Right lobe of liver (tissue), 4 donors: Measurements from ENCODE around the gene ING5.

ENCODE experiments used
- POLR2A ChIP-seq: fragments of 450-650 bp; IDR thresholded peaks from one replicate; pipeline ENCODE4 v1.6.1; 2017; ENCODE audit warnings: antibody characterized with exemption, mild to moderate bottlenecking
- TF ChIP-seq, protein P1 (sequence below), 4 donors: fragments of 200-600 bp in 3 of 4; fragments of 450-650 bp in 1 of 4; IDR thresholded peaks; one replicate each; pipeline versions ENCODE4 v1.5.1 to v1.8.0; 2016 to 2022; ENCODE audit warnings: antibody characterized with exemption in 4 of 4, mild to moderate bottlenecking in 2 of 4
- donor health status: DM: no; HTN: no; CAD: no.
- donor health status: DM: no; HTN: no; CAD: no.
- donor health status: DM: no; HTN: yes; CAD: no.

GRCh38 chr2:241702155-241703031 lies 554 bp downstream of the ING5 start:
- TF ChIP-seq, protein P1, sequence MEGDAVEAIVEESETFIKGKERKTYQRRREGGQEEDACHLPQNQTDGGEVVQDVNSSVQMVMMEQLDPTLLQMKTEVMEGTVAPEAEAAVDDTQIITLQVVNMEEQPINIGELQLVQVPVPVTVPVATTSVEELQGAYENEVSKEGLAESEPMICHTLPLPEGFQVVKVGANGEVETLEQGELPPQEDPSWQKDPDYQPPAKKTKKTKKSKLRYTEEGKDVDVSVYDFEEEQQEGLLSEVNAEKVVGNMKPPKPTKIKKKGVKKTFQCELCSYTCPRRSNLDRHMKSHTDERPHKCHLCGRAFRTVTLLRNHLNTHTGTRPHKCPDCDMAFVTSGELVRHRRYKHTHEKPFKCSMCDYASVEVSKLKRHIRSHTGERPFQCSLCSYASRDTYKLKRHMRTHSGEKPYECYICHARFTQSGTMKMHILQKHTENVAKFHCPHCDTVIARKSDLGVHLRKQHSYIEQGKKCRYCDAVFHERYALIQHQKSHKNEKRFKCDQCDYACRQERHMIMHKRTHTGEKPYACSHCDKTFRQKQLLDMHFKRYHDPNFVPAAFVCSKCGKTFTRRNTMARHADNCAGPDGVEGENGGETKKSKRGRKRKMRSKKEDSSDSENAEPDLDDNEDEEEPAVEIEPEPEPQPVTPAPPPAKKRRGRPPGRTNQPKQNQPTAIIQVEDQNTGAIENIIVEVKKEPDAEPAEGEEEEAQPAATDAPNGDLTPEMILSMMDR (IDR thresholded peaks at IDR 0.05): peak; percentile 32 to 45 (median 36)
- no peak for TF ChIP-seq POLR2A
